ENCODE results near the gene SMG9.
"Not testable (repeated sequence)": the region's sequence is repeated elsewhere in the genome, so short reads cannot be mapped to it uniquely, and the experiment has no call there.

GRCh38 chr19:43764684-43765083 is 9.9 kb upstream of the SMG9 start:
- not testable (repeated sequence) for TF ChIP-seq CTCF (IDR thresholded peaks at IDR 0.05 in 4 of 5, conservative IDR thresholded peaks at IDR 0.05 in 1 of 5); POLR2A (IDR thresholded peaks at IDR 0.05)

Data from gastrocnemius medialis (tissue), 4 donors.